ENCODE measurements around the gene DYNLL1. TPM values are rescaled to one million over a fixed set of nuclear protein-coding genes. Genes with fewer than 3 reads are reported as not detected.

The DYNLL1 gene
- polyA plus RNA-seq, 1 experiment, result 358 TPM

DNA sequence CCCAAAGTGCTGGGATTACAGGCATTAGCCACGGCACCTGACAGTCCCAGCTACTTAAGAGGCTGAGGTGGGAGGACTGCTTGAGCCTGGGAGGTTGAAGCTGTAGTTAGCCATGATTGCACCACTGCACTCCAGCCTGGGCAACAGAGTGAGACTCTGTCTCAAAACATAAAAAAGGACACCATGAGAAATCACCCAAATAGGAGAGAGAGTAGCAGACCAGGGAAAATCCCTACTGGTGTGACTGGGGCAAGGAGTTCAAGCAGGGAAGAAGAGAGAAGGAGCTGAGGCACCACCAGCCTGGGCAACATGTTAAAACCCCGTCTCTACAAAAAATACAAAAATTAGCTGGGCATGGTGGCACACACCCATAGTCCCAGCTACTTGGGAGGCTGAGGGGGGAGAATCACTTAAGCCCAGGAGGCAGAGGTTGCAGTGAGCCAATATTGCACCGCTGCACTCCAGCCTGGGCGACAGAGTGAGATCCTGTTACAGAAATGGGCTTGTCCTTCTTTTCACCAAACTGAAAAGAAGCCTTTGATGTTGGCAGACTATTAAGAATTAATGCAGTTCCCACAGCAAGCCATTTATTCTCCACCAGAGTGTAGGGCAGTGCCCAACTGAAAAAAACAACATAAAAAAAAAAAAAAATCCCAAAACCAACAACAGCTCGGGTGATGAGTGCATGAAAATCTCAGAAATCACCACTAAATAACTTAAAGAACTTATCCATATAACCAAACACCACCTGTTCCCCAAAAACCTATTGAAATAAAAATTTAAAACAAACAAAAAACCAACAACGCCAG lies 21.9 kb upstream of the DYNLL1 start:
- no peak for TF ChIP-seq CTCF (IDR thresholded peaks at IDR 0.05; ENCODE audit: insufficient read depth, low read depth, low read length)
- Histone ChIP-seq H3K27me3 (ENCODE audit: control insufficient read depth, insufficient read depth, low read length) (no peaks in the 10 kb centered on the region), H3K4me3 (ENCODE audit: low read depth, low read length) (no peak overlapping the region), H3K36me3 (ENCODE audit: control insufficient read depth, insufficient read depth, low read length) (no peaks in the 10 kb centered on the region)
- ChIA-PET POLR2A (interaction anchor here (1.1 kb wide), 1 partner anchor 64 kb away, joined by 4 read pairs; no protein-coding TSS in a partner anchor), CTCF (interaction anchor here (0.7 to 1.9 kb wide), 4 partner anchors 8 to 52 kb away, joined by 3 to 6 read pairs (median 3); no protein-coding TSS in a partner anchor)
- no peak for DNase-seq (ENCODE audit: low read depth)

GRCh38 chr12:120474616-120474960 lies 21.3 kb upstream of the DYNLL1 start:
- no peak for TF ChIP-seq CTCF (IDR thresholded peaks at IDR 0.05; ENCODE audit: insufficient read depth, low read depth, low read length)
- CTCF ChIA-PET, result interaction anchor here (0.7 to 2.2 kb wide), 5 partner anchors 8 to 52 kb away, joined by 3 to 6 read pairs (median 3); no protein-coding TSS in a partner anchor
- Histone ChIP-seq H3K27me3 (ENCODE audit: control insufficient read depth, insufficient read depth, low read length) (no peaks in the 10 kb centered on the region), H3K4me3 (ENCODE audit: low read depth, low read length) (no peak overlapping the region), H3K36me3 (ENCODE audit: control insufficient read depth, insufficient read depth, low read length) (no peaks in the 10 kb centered on the region)
- POLR2A ChIA-PET, result interaction anchor here (1.1 kb wide), 1 partner anchor 64 kb away, joined by 4 read pairs; no protein-coding TSS in a partner anchor
- DNase-seq (ENCODE audit: low read depth), result peak; percentile 26

DNA sequence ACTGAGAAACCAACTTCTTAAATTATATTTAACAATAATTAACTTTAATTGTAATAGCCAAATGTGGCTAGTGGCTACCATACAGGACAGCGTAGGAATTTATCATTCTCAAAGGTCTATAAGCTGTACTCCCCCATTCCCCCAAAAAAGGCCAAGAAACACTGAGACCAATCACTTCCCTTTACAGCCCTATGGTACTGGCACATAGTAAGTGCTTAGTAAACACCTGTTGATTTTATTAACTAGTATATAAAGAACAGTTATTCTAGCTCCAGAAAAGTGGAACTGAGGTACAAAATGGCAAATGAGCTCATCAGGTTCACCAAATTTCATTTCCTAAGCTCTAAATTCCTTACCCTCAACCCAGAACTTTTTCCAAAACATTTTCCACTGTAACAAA lies 20.3 kb upstream of the DYNLL1 start:
- Histone ChIP-seq H3K27me3 (ENCODE audit: control insufficient read depth, insufficient read depth, low read length) (no peaks in the 10 kb centered on the region), H3K36me3 (ENCODE audit: control insufficient read depth, insufficient read depth, low read length) (no peaks in the 10 kb centered on the region), H3K4me3 (ENCODE audit: low read depth, low read length) (no peak overlapping the region)
- no peak for DNase-seq (ENCODE audit: low read depth)
- POLR2A ChIA-PET, result interaction anchor here (0.6 kb wide), 1 partner anchor 275 kb away, joined by 3 read pairs; the partner anchor contains the start of gene RPLP0
- CTCF ChIA-PET, result interaction anchor here (0.6 to 2.2 kb wide), 5 partner anchors 9 to 28 kb away, joined by 3 to 6 read pairs (median 3); no protein-coding TSS in a partner anchor
- no peak for TF ChIP-seq CTCF (IDR thresholded peaks at IDR 0.05; ENCODE audit: insufficient read depth, low read depth, low read length)

- Histone ChIP-seq H3K27me3 (ENCODE audit: control insufficient read depth, insufficient read depth, low read length) (no peaks in the 10 kb centered on the region), H3K4me3 (ENCODE audit: low read depth, low read length) (no peak overlapping the region), H3K36me3 (ENCODE audit: control insufficient read depth, insufficient read depth, low read length) (0 out of 2 replicates have a peak, but pooled peaks cover 1% of the 10 kb centered on the region)
- POLR2A ChIA-PET, result no interaction called here
- CTCF ChIA-PET, result no interaction called here
- no peak for TF ChIP-seq CTCF (IDR thresholded peaks at IDR 0.05; ENCODE audit: insufficient read depth, low read depth, low read length)
- no peak for DNase-seq (ENCODE audit: low read depth)
These were observed 16.5 kb upstream of the DYNLL1 start for GRCh38 chr12:120479458-120479857.

- ChIA-PET CTCF (no interaction called here), POLR2A (no interaction called here)
- H3K4me3 ChIP-seq (ENCODE audit: low read depth, low read length), result no peak overlapping the region
- DNase-seq (ENCODE audit: low read depth), result no peak
- H3K36me3 ChIP-seq (ENCODE audit: control insufficient read depth, insufficient read depth, low read length), result 0 out of 2 replicates have a peak, but pooled peaks cover 1% of the 10 kb centered on the region
- TF ChIP-seq CTCF (IDR thresholded peaks at IDR 0.05; ENCODE audit: insufficient read depth, low read depth, low read length), result no peak
- H3K27me3 ChIP-seq (ENCODE audit: control insufficient read depth, insufficient read depth, low read length), result no peaks in the 10 kb centered on the region
These were observed 15.7 kb upstream of the DYNLL1 start for GRCh38 chr12:120480211-120480610.

Measured in BJ (cell line).